HAP-1 (cell line): Measurements from ENCODE around the gene CACNA1C.

Experiments used
- DNase-seq, 2 experiments: peaks; one replicate each; pipeline ENCODE4 v3.0.0-alpha.2; 2016 to 2020; ENCODE audit warnings: low spot score in 2 of 2
- H3K27me3 ChIP-seq: fragments of 250-450 bp; sonication (Bioruptor Pico); 2 replicates; pipeline ENCODE4 v1.5.1; 2020; ENCODE audit warnings: low read depth, mild to moderate bottlenecking, moderate library complexity
- H3K36me3 ChIP-seq: fragments of 250-450 bp; sonication (Bioruptor Pico); replicated peaks from 2 replicates; pipeline ENCODE4 v1.5.1; 2020; ENCODE audit warnings: mild to moderate bottlenecking
- H3K4me1 ChIP-seq: fragments of 250-450 bp; sonication (Bioruptor Pico); 2 replicates; pipeline ENCODE4 v1.5.1; 2020; ENCODE audit warnings: mild to moderate bottlenecking
- H3K4me3 ChIP-seq: fragments of 250-450 bp; sonication (Bioruptor Pico); 2 replicates; pipeline ENCODE4 v1.5.1; 2020; ENCODE audit warnings: mild to moderate bottlenecking, moderate library complexity
- H3K9me3 ChIP-seq: fragments of 250-450 bp; sonication (Bioruptor Pico); 2 replicates; pipeline ENCODE4 v1.5.1; 2020; ENCODE audit warnings: mild to moderate bottlenecking, moderate library complexity
- in situ Hi-C: fragments of 300-500 bp; cut with MboI; formaldehyde crosslinking; loops from 3 replicates; pipeline ENCODE4 v1.14.3; 2020; ENCODE audit warnings: low sequenced_read_pairs, inconsistent platforms, mixed read lengths

CACNA1C gene

DNA sequence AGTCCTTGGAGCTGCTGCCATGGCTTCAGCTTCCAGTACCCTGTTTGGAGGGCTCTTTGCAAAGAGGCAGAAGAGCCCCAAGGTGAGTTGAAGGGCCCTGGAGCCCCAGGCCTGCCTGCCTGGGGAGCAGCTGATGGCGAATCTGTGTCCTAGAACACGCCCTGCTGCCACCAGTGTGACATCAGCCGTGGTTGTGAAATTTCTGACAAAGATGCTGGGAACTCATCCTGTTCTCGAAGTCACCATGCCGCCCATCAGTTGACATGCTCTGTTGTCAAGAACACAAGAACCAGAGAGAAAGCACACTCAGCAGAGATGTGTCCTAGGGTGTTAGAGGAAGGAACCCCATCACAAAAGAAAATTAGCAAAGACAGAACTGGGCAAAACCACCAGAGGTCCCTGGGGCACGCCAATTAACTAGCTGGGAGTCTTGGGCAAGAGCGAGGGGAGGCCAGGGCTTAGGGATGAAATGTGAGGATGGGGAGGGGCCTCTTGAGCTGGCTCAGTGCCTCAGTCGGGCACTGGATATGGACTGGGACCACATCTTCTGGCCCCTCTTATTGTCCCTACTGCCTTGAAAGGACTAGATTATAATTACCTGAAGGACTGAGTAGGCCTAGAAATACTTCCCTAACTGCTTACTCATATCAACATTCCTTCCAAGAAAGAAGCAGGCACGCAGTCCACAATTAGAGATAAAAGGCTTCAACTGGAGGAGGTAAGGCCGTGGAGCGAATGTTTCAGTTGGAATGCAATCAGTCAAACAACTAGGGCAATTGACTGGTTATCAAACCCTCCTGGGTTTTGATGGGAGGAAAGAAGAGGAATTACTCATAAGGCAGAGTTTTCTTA, 163.1 kb downstream of the CACNA1C start:
- no peak for DNase-seq
- in situ Hi-C loops: no loop called here
- H3K36me3 ChIP-seq: no peaks in the 10 kb centered on the region
- no peaks in the 10 kb centered on the region for H3K27me3 ChIP-seq
- H3K4me3 ChIP-seq: no peak overlapping the region
- no peaks in the 10 kb centered on the region for H3K9me3 ChIP-seq
- H3K4me1 ChIP-seq: no peaks in the 10 kb centered on the region

DNA sequence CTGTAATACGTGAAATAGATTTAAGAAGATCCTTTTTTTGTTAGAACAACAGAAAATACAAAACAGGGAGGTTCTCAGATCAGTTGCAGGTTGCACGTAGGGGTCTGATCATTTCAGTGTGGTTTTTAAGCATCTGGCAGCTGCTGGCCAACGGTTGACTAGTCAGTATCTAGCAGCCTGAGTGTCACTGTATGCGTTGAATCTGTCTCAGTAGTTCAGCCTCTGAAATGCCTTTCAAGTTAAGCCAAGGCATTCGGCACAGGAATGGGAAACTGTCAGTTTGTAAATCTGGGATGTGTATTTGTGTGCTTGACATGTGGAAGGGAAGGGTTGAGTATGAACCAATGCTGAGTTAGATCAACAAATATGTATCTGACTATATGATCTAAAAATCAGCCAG, 165.9 kb downstream of the CACNA1C start:
- Histone ChIP-seq H3K9me3 (no peaks in the 10 kb centered on the region), H3K4me3 (no peak overlapping the region), H3K36me3 (no peaks in the 10 kb centered on the region), H3K4me1 (no peaks in the 10 kb centered on the region), H3K27me3 (no peaks in the 10 kb centered on the region)
- in situ Hi-C loops: no loop called here
- no peak for DNase-seq

DNA sequence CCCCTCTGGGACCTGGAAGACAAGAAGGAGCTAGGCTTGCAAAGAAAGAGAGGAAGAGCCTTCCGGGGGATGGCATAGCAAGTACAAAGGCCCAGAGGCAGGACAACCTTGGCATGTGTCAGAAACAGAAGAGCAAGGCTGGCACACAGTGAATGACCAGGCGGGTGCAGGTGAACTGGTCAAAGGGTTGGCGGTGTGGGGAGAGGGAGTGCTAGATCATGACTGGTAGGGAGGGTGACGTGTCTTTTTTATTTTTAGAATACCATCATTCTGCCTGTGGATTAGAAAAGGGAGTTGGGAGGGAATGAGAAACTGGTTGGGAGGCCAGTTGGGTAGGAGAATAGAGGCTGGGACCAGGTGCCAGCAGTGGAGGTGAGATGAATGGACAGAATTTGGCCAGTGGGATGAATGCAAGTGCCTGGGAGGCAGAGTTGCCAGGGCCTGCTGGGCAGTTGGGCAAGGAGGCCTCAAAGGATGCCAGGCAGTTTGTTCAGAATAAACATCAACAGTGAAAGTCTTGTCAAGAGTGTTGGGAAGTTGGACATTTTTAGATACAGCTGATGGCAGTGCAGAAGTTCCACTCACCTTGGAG, 168.3 kb downstream of the CACNA1C start:
- DNase-seq: no peak
- in situ Hi-C loops: no loop called here

DNA sequence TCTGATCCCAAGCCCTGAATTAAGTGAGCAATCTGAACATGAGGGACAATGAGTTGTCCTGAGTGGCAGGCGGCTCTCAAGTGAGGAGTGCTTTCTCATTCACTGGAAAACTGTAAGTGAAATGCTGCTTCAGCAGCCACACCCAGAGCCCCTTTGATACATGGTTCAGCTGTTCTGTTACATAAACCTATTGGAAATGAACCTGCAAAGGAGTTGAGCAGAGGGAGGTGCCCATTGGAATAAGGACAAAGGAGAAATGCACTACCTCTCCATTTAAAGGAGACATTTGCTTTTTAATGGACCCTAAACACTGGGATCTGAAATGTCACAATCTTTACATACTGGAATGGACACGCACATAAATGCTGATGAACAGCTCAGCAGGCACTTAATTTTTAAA, 169.9 kb downstream of the CACNA1C start:
- Histone ChIP-seq H3K4me1 (no peaks in the 10 kb centered on the region), H3K36me3 (no peaks in the 10 kb centered on the region), H3K27me3 (no peaks in the 10 kb centered on the region), H3K9me3 (no peaks in the 10 kb centered on the region), H3K4me3 (no peak overlapping the region)
- DNase-seq: no peak
- in situ Hi-C loops: no loop called here

More for the DNA sequence above, 168.3 kb downstream of the CACNA1C start:
- Histone ChIP-seq H3K4me1 (no peaks in the 10 kb centered on the region), H3K9me3 (no peaks in the 10 kb centered on the region), H3K4me3 (no peak overlapping the region), H3K36me3 (no peaks in the 10 kb centered on the region), H3K27me3 (no peaks in the 10 kb centered on the region)

DNA sequence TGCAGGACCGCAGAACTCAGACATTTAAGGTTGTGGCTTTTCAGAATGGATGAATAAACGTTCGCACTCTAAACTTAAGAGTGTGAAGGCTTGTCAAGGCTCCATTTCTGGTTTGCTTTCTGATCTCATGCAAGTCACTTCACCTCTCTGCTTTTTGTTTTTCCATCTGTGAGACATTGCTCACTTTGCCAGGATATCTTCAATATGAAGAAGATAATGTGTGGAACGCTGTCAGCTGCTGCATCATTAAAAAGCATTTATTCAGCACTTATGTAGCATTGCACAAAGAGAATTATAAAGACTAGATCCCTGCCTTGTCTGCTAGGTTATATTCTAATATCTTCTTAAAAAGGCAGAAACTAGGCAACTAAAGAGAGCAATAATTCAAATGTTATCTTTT, 172.2 kb downstream of the CACNA1C start:
- Histone ChIP-seq H3K36me3 (no peaks in the 10 kb centered on the region), H3K9me3 (no peaks in the 10 kb centered on the region), H3K27me3 (no peaks in the 10 kb centered on the region), H3K4me1 (no peaks in the 10 kb centered on the region), H3K4me3 (no peak overlapping the region)
- in situ Hi-C loops: no loop called here
- DNase-seq: no peak

DNA sequence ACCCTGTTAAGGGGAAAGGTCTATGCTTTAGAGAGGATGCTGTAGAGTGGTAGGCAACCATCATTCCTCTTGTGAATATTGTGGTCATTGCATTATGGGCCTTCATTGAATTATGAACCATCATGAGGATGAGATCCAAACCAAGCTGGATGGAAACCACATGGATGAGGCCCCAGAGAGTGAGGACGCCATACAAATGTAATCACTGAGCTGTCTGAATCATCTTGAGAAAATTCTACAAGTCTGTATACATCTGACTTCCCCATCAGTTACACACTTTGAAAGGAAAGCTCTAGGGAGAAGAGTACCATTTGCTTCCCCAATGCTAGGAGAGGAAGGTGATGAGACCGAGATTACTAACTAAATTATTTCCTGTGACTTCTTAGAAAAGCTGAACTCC, 172.9 kb downstream of the CACNA1C start:
- Histone ChIP-seq H3K27me3 (no peaks in the 10 kb centered on the region), H3K4me1 (no peaks in the 10 kb centered on the region), H3K9me3 (no peaks in the 10 kb centered on the region), H3K4me3 (no peak overlapping the region), H3K36me3 (no peaks in the 10 kb centered on the region)
- DNase-seq: no peak
- in situ Hi-C loops: no loop called here

DNA sequence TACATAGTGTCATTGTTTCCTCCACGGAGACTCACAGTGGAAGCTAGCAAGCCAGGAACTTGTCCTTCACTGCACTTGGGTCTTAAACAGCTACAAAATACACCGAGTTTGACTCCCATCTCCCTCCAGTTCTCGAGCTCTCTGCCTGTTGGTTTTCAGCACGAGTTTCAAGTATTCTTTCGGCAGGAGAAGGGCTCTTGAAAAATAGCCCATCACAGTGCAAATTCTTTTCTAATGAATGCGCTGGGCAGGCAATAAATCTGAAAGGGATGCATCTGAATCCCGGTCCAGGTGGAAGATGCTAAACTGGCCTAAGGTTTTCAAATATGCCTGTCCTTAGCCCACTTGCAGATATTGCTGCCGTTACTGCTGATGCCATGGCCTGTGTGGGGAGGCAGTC, 173.9 kb downstream of the CACNA1C start:
- in situ Hi-C loops: no loop called here

DNA sequence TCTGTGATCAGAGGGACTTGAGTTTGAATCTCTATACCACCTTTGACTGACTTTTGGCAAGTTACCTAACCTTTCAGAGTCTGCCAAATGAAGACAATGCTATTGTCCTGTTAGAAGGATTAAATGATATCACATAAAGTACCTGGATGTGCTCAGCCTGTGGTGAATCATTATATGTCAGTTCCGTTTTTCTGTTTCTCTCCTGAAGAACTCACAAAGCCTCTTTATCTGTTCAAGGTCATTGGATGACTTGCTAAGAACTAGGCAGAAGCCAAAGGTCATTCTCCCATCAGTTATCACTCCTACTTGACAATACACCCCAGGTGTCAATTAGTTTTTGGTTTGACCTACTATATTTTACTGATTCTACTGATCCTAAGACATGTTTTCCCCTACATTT, 174.6 kb downstream of the CACNA1C start:
- Histone ChIP-seq H3K4me3 (no peak overlapping the region), H3K27me3 (no peaks in the 10 kb centered on the region), H3K4me1 (no peaks in the 10 kb centered on the region), H3K36me3 (no peaks in the 10 kb centered on the region), H3K9me3 (no peaks in the 10 kb centered on the region)
- DNase-seq: no peak
- in situ Hi-C loops: no loop called here

More for the DNA sequence above, 173.9 kb downstream of the CACNA1C start:
- Histone ChIP-seq H3K36me3 (no peaks in the 10 kb centered on the region), H3K27me3 (no peaks in the 10 kb centered on the region), H3K4me1 (no peaks in the 10 kb centered on the region), H3K4me3 (no peak overlapping the region), H3K9me3 (no peaks in the 10 kb centered on the region)
- DNase-seq: no peak

DNA sequence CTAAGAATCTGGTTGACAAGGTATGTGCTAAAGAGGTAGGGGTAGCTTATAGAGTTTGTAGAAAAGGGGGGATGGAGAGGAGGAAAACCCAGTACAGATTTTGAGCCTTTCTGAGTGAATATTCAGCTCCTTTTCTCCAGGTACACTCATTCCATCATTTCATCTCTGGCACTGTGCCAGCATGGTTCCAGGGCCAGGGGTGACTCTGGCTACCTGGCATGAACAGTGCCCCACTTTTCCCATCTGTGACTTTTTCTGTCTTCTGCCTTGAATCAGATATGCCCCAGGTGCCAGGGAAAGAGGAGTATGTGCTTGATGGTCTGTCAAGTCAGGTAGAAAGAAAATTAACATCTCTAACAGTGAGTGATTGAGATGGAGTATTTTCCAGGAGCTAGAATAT, 175.7 kb downstream of the CACNA1C start:
- no peak overlapping the region for H3K4me3 ChIP-seq
- no peaks in the 10 kb centered on the region for H3K9me3 ChIP-seq
- no peaks in the 10 kb centered on the region for H3K4me1 ChIP-seq
- in situ Hi-C loops: no loop called here
- no peaks in the 10 kb centered on the region for H3K27me3 ChIP-seq
- no peak for DNase-seq
- H3K36me3 ChIP-seq: no peaks in the 10 kb centered on the region

DNA sequence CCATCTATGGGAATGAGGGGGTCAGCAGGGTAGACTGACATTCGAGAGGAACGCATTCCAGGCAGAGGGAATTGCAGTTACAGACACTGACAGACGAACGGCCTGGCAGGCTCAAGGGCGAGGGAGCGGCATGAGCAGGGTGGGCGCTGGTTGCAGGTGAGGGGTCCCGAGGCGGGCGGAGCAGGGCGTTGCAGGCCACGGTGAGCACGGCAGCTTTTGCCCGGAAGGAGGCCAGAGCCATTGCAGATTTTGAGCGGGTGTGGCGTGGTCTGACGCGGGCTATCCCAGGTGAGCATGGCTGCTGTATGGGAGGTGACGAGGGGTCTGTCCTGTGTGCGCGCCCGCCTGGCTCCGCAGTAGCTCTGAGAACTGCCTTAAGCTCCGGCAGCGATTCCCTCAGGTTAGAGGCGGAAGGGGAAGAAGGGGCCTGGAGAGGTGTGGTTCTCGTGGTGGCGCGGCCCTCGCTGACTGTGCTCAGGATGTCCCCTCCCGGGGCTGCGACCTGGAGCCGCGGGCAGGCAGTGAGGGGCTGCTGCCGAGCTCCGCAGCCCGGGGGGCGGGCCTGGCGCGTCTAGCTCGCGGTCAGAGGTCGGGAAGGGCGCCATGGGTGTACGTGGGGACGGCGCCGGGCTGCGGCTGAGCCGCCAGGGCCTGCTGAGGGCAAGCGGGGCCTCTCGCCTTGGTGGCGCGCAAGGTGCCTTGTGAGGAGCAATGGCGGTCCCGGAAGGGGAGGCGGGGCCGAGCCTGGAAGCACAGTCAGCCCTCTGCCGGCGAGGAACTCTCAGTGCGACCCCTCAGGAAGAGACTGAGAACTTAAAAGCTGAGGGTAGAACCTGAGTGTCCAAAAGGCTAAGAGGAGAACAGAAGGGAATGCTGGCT, 177.1 kb downstream of the CACNA1C start:
- Histone ChIP-seq H3K4me3 (no peak overlapping the region), H3K27me3 (no peaks in the 10 kb centered on the region), H3K4me1 (no peaks in the 10 kb centered on the region), H3K9me3 (no peaks in the 10 kb centered on the region), H3K36me3 (no peaks in the 10 kb centered on the region)
- in situ Hi-C loops: no loop called here
- no peak for DNase-seq

DNA sequence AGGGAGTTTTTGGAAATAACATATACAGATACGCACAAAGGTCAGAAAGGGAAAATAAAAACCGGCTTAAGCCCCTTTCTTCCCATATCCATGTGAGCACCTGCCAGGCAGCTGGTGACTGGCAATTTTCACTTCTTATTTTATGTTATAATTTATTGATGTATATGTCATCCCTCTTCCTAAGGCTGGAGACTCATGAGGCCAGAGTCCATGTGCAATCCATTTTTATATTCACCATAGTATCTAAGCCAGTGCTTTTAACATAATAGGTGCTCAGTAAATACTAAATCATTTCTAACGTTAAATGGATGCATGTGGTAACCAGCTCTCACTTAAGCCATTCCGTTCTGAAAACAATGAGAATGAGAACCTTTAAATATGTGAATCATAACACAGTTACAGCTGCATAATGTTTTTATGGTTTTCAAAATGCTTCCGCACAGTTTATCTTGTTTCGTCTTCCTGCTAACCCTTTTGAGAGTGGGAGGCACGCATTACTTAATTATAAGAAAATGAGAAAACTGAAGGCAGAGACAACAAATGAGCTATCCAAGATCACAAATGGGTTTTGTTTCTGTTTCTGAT, 178.3 kb downstream of the CACNA1C start:
- no peaks in the 10 kb centered on the region for H3K27me3 ChIP-seq
- H3K36me3 ChIP-seq: no peaks in the 10 kb centered on the region
- H3K4me1 ChIP-seq: no peaks in the 10 kb centered on the region
- in situ Hi-C loops: no loop called here
- H3K4me3 ChIP-seq: no peak overlapping the region
- no peaks in the 10 kb centered on the region for H3K9me3 ChIP-seq
- no peak for DNase-seq

DNA sequence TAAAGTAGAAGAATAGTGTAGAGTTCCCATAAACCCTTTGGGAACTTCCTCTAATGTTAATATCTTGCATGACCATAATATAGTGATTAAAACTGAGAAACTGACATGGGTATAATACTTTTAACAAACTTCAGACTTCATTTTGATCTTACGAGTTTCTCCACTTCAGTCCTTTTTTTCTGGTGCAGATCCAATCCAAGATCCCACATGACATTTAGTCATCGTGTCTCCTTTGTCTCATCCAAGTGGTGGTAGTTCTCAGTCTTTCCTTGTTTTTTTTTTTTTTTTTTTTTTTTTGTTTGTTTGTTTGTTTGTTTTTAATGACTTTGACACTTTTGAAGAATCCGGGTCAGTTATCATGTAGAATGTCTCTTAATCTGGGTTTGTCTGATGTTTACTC, 179.2 kb downstream of the CACNA1C start:
- H3K27me3 ChIP-seq: no peaks in the 10 kb centered on the region
- H3K4me3 ChIP-seq: no peak overlapping the region
- in situ Hi-C loops: no loop called here
- no peaks in the 10 kb centered on the region for H3K4me1 ChIP-seq
- no peaks in the 10 kb centered on the region for H3K36me3 ChIP-seq
- DNase-seq: no peak
- no peaks in the 10 kb centered on the region for H3K9me3 ChIP-seq

DNA sequence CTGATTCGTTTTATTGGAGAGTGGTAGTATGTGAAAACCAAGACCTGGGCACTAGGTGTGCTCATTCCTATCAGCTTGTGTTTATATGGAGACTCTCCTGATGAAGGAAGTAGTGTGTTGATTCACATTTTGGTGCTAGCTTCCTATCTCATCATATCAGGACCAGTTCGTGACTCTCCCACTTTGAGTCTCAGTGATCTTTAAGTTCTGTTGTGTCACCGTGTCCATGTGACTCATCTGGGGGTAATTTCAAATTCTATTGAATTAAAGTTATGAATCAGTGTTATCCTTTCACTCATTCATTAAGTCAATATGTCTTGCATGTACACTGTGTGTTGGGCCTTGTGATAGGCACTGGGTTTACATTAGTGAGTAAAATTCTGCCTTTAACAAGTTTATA, 180.2 kb downstream of the CACNA1C start:
- no peaks in the 10 kb centered on the region for H3K4me1 ChIP-seq
- H3K9me3 ChIP-seq: no peaks in the 10 kb centered on the region
- in situ Hi-C loops: no loop called here
- H3K36me3 ChIP-seq: no peaks in the 10 kb centered on the region
- DNase-seq: no peak
- no peak overlapping the region for H3K4me3 ChIP-seq
- no peaks in the 10 kb centered on the region for H3K27me3 ChIP-seq

DNA sequence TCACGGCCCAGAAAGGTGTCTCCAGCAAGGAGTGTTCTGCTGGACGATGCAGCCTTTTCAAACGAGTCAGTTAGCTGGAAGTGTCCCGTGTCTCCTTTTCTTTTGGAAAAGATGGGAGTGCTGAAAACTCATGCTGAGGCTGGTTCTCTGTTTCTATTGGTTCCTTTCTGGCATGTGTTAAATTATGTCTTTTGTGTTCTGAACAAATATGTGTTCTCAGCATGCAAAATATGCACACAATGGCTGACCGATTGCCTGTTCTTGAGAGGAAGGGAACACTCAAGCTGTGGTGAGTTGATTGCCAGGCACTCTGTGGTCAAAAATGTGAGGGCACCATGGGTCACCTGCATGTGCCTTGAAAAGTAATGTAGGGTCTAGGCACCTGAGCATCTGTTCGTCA, 181.3 kb downstream of the CACNA1C start:
- no peak for DNase-seq
- in situ Hi-C loops: no loop called here
- Histone ChIP-seq H3K9me3 (no peaks in the 10 kb centered on the region), H3K36me3 (no peaks in the 10 kb centered on the region), H3K27me3 (no peaks in the 10 kb centered on the region), H3K4me3 (no peak overlapping the region), H3K4me1 (no peaks in the 10 kb centered on the region)
